Measurements from ENCODE around the gene CNTN4. TPM values are rescaled to one million over a fixed set of nuclear protein-coding genes. Genes with fewer than 3 reads are reported as not detected.

The CNTN4 gene
- total RNA-seq, 1 donor: 0.09 TPM

DNA sequence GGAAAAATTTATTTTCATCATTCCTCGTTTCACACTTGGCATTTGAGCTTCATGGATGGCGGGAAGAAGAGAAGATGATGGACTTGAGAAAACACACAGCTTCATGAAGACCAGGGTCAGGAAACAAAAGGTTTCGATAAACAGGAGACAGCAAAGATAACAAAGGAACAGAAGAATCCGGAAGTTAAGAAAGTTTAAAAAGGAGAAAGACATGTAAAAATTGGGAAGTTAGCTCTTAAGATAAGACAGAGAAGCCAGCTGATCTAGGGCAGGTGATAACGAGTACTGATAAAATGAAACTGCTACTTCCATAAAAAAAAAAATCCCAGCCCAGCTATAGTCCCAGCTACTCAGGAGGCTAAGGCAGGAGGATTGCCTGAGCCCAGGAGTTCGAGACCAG, 987.6 kb downstream of the CNTN4 start:
- no peak overlapping the region for H3K4me3 ChIP-seq (ENCODE audit: low read depth, low read length)
- no peak for DNase-seq (ENCODE audit: low read depth)
- TF ChIP-seq, protein P1, sequence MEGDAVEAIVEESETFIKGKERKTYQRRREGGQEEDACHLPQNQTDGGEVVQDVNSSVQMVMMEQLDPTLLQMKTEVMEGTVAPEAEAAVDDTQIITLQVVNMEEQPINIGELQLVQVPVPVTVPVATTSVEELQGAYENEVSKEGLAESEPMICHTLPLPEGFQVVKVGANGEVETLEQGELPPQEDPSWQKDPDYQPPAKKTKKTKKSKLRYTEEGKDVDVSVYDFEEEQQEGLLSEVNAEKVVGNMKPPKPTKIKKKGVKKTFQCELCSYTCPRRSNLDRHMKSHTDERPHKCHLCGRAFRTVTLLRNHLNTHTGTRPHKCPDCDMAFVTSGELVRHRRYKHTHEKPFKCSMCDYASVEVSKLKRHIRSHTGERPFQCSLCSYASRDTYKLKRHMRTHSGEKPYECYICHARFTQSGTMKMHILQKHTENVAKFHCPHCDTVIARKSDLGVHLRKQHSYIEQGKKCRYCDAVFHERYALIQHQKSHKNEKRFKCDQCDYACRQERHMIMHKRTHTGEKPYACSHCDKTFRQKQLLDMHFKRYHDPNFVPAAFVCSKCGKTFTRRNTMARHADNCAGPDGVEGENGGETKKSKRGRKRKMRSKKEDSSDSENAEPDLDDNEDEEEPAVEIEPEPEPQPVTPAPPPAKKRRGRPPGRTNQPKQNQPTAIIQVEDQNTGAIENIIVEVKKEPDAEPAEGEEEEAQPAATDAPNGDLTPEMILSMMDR (IDR thresholded peaks at IDR 0.05; ENCODE audit: insufficient read depth, low read length): no peak

DNA sequence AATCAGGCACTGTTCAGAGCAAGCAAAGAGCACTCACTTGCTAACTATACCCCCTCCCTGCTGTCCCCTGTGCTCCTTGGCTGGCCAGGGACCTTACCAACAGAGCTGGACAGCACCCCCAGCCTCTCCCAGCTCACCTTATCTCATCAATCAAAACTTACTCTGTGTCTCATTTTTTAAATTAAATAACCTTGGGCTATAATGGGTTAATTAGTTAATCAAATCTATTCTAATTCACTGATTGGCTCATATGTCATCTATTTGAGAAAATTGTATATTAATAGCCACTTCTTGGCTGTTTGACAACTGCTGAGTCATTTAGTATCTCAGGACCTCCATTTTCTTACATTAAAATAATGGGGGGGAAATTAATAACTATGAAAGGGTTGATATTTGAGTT, 988.6 kb downstream of the CNTN4 start:
- DNase-seq (ENCODE audit: low read depth): no peak
- TF ChIP-seq, protein P1 (IDR thresholded peaks at IDR 0.05; ENCODE audit: insufficient read depth, low read length): no peak
- no peak overlapping the region for H3K4me3 ChIP-seq (ENCODE audit: low read depth, low read length)

DNA sequence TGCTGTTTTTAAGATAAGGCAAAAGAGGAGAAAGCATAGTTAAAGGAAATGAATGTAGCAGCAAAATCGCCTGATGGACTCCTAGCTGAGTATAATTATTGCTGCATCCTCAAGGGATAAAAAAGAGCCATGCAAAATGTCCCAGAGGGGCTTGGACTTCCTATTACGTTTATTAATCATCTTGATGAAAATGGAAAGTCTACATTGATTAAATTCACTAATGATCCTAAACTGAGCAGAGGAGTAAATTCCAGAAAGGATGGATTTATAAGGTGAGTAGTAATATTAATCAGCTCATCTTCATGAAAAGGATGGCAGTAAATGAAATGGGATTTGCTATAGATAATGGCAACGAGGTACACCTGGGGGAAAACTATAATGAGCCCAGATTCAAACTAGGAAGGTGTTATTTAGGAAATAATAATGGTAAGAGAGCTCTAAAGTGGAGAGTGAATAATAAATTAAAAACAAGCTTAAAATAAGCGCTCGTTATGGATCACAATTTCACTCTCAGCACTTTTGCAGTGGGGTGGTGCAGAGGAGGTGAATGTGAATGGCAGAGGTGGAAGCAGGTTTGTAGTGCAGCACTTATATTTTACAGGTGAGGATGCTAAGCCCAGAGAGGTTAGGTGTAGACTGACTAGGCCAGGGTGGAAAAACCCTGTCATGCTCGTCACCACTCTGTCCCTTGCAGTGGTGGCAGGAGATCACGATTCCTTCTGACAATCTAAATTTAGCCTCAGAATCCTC, 989.2 kb downstream of the CNTN4 start:
- H3K4me3 ChIP-seq (ENCODE audit: low read depth, low read length): no peak overlapping the region
- DNase-seq (ENCODE audit: low read depth): no peak
- TF ChIP-seq, protein P1 (IDR thresholded peaks at IDR 0.05; ENCODE audit: insufficient read depth, low read length): no peak

DNA sequence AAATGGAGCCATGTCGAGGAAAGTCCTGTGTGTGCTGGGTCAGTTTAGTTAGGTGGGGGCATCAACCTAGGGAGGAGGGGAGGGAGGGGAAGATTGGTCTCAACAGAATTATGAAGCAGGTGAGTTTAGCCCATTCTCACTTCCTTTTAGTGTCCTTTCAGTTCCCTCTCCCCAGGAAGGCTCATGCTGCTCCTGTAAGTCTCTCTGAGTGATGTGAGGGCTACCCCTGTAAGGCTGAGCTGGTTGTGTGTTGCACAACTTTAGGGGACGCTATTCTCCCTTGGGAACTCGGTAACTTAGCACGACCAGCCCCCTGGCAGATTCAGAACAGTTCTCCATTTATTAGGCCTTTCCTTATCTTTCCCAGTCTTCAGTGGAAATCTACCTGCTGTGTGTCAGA, 990.4 kb downstream of the CNTN4 start:
- TF ChIP-seq, protein P1 (IDR thresholded peaks at IDR 0.05; ENCODE audit: insufficient read depth, low read length): no peak
- DNase-seq (ENCODE audit: low read depth): no peak

DNA sequence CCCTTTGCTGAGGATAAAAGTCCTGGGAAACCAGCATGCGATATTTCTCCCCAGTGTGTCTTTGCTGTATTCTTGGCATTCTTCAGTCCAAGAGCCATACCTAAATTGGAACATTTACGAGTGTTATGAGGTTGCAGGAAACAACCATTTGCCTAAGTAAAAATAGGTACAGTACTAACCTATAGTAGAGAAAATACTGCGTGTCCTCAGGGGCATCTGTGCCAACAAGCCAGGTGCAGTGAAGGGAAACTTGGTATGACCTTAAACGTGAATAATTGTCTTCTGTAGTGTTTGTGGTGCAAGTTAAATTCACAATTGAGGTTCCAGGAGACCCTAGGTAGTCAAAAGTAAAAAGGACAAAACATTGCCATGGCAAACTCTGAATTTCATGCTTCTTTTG, 999.3 kb downstream of the CNTN4 start:
- H3K4me3 ChIP-seq (ENCODE audit: low read depth, low read length): no peak overlapping the region
- DNase-seq (ENCODE audit: low read depth): no peak
- TF ChIP-seq, protein P1 (IDR thresholded peaks at IDR 0.05; ENCODE audit: insufficient read depth, low read length): no peak

More for the DNA sequence above, 990.4 kb downstream of the CNTN4 start:
- no peak overlapping the region for H3K4me3 ChIP-seq (ENCODE audit: low read depth, low read length)

DNA sequence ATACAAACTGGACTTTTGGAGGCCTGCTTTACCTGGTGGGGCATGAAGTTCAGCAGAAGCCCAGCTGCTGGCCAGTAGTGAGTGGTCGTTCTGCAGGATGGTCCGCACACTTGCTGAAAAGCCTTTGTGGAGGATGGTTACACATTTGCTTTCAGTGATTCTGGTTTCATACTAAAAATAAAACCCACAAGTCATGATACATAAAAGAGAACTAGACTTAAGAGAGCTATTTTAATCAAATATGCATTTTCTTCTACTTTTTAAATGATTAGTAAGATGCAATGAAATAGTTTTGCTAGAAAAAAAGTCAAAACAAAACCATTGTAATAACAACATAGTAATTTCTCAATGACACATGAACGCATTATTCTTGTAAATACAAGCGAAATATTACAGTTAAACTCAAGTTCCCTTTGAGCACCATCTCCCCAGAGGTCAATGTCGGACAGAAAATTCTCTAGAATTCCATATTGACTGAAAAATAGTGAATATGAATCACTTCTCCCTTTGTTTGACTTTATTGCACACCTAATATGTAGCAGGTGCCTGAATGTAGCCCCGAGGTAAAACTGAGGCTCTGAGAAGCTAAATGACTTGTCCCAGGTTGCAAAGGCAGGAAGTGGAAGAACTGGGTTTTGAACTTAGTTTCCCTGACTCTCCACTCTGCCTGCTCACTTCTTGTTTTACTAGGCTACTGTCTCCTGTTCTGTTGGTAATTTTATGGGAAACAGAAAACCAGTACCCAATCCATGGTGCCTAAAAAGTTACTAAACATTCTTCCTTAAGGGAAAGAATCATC, 1003.2 kb downstream of the CNTN4 start:
- TF ChIP-seq, protein P1 (IDR thresholded peaks at IDR 0.05; ENCODE audit: insufficient read depth, low read length): no peak
- no peak overlapping the region for H3K4me3 ChIP-seq (ENCODE audit: low read depth, low read length)
- DNase-seq (ENCODE audit: low read depth): no peak

Measured in fibroblast of the aortic adventitia (primary cell).